PC-9 (cell line): ENCODE measurements around the gene FAM241A. TPM values are rescaled to one million over a fixed set of nuclear protein-coding genes. Genes with fewer than 3 reads are reported as not detected.
A peak's percentile ranks its signal among the peaks of the same experiment; 100 is the strongest.

Source experiments
- BruUV-seq: library from RNA; stranded (reverse); fragments of 400-500 nt; replicated peaks from 2 replicates; lab custom pipeline; 2021; lab: Mats Ljungman, UMichigan
- CTCF ChIA-PET: fragments of 300-600 bp; sonication (Branson Sonifier 250); formaldehyde crosslinking; loops from one replicate; lab custom pipeline; 2022; ENCODE audit warnings: antibody characterized with exemption; lab: Charles Lee
- POLR2A ChIA-PET: fragments of 300-600 bp; sonication (Branson Sonifier 250); formaldehyde crosslinking; loops from one replicate; lab custom pipeline; 2022; ENCODE audit warnings: antibody characterized with exemption; ENCODE audit not compliant: unreplicated experiment; lab: Charles Lee
- DNase-seq, 2 experiments: peaks; one replicate each; pipeline versions ENCODE4 v3.0.0 to v3.0.0-alpha.2; 2015 to 2022; ENCODE audit warnings: mixed read lengths in 1 of 2
- H2AFZ ChIP-seq: fragments of 200-600 bp; sonication (generic); 2 replicates; pipeline ENCODE4 v1.8.1; 2017; ENCODE audit warnings: antibody characterized with exemption
- H3F3A ChIP-seq: fragments of 200-600 bp; sonication (generic); 2 replicates; pipeline ENCODE4 v1.8.1; 2017; ENCODE audit warnings: antibody characterized with exemption, mild to moderate bottlenecking, low read depth; ENCODE audit not compliant: insufficient read depth
- H3K27ac ChIP-seq: fragments of 200-600 bp; sonication (generic); 2 replicates; pipeline ENCODE4 v1.6.1; 2016; ENCODE audit warnings: mixed run types
- H3K27me3 ChIP-seq: fragments of 200-600 bp; sonication (generic); 2 replicates; pipeline ENCODE4 v1.6.1; 2016; ENCODE audit warnings: low read depth, mixed run types; ENCODE audit not compliant: insufficient read depth
- H3K36me3 ChIP-seq: fragments of 200-600 bp; sonication (generic); 2 replicates; pipeline ENCODE4 v1.6.1; 2016; ENCODE audit warnings: low read depth, mixed run types
- H3K4me1 ChIP-seq: fragments of 200-600 bp; sonication (generic); replicated peaks from 2 replicates; pipeline ENCODE4 v1.6.1; 2016; ENCODE audit warnings: mixed run types; ENCODE audit not compliant: insufficient read depth
- H3K4me2 ChIP-seq: fragments of 200-600 bp; sonication (generic); 2 replicates; pipeline ENCODE4 v1.6.1; 2017; ENCODE audit warnings: mixed run types
- H3K4me3 ChIP-seq: fragments of 200-600 bp; sonication (generic); 2 replicates; pipeline ENCODE4 v1.6.1; 2016; ENCODE audit warnings: mixed run types
- H3K79me2 ChIP-seq: fragments of 200-600 bp; sonication (generic); 2 replicates; pipeline ENCODE4 v1.6.1; 2017; ENCODE audit warnings: low read depth, mixed run types
- H3K9me2 ChIP-seq: fragments of 200-600 bp; sonication (generic); 2 replicates; pipeline ENCODE4 v1.8.1; 2017; ENCODE audit warnings: mild to moderate bottlenecking; ENCODE audit not compliant: insufficient read depth
- H3K9me3 ChIP-seq: fragments of 200-600 bp; sonication (generic); 2 replicates; pipeline ENCODE4 v1.8.1; 2016; ENCODE audit warnings: low read depth; ENCODE audit not compliant: insufficient read depth
- H4K20me1 ChIP-seq: fragments of 200-600 bp; sonication (generic); 2 replicates; pipeline ENCODE4 v1.8.1; 2017; ENCODE audit not compliant: insufficient read depth
- EZH2 ChIP-seq: fragments of 200-600 bp; sonication (generic); IDR thresholded peaks from 2 replicates; pipeline ENCODE4 v1.8.0; 2017; ENCODE audit warnings: antibody characterized with exemption, low read depth
- intact Hi-C: fragments of 100-400 bp; cut with micrococcal nuclease; formaldehyde crosslinking; loops from one replicate; pipeline ENCODE4 v1.10.0; 2022; ENCODE audit not compliant: unreplicated experiment
- total RNA-seq: library from RNA; stranded (reverse); gene quantifications from 2 replicates; pipeline ENCODE4 v1.2.3, GENCODE V29; 2021
- TF ChIP-seq, protein P1 (sequence below): fragments of 200-600 bp; sonication (generic); conservative IDR thresholded peaks from 2 replicates; pipeline ENCODE4 v1.6.1; 2017; ENCODE audit warnings: mixed run types, antibody characterized with exemption, mild to moderate bottlenecking, moderate library complexity

Gene FAM241A
- total RNA-seq, 1 experiment from 2014 or later: 1.4 TPM

DNA sequence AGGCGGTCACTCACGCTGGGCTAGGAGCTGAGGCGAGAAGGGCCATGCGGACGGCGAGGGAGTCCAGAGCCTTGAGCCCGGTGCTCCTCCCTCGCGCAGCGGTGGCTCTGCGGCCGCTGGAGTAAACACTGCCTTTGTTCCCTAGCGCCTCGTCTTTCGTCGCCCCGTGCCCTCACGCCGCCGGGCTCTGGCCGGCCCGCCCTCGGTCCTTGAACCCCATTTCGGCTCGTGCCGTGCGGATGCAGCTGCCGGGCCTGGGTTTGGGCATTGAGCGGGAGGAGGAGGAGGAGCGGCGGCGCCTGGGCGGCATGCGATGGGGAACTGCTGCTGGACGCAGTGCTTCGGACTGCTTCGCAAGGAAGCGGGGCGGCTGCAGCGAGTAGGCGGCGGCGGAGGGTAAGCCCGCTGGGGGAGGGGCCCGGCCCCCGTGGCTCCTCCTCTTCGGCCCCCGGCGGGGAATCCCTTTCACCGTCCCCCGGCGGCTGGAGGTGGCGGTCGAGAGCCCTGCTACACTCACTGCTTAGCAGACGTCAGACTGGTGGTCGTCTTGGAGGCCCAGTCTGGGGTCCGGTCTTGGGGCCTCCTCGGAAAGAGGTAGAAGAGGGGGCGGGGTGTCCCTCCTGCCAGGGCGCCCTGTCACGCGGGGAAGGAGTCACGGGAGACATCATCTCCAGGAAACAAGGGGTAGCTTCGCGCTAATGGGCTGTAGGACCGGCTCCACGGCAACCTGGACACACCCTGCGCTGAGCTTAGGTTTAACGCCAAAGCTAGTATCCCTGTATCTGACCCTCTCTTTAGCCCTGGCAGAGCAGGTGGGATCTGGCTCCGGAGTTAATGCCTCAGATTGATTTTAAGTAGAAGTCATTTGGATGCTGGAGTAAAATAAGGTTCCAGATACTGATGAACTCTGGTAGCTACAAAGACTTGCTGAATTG is 86.8 kb downstream of the FAM241A start, which contains the start of gene AP1AR:
TSS of gene AP1AR (plus strand) at position 9 of the 935 bp plus-strand sequence. CDS start at position 314, 305 bp downstream.
- Histone ChIP-seq H3K27ac (peak within 1 kb of the TSS; percentile 94), H2AFZ (peak within 1 kb of the TSS; percentile 99), H3K4me1 (peaks cover 44% of the 10 kb centered on the region), H4K20me1 (peaks cover 32% of the 10 kb centered on the region), H3K27me3 (no peaks in the 10 kb centered on the region), H3F3A (peaks cover 32% of the 10 kb centered on the region), H3K9me2 (no peaks in the 10 kb centered on the region), H3K36me3 (no peaks in the 10 kb centered on the region), H3K4me2 (peak within 1 kb of the TSS; percentile 89), H3K79me2 (peaks cover 67% of the 10 kb centered on the region), H3K4me3 (peak within 1 kb of the TSS; percentile 70), H3K9me3 (no peaks in the 10 kb centered on the region)
- TF ChIP-seq, protein P1, sequence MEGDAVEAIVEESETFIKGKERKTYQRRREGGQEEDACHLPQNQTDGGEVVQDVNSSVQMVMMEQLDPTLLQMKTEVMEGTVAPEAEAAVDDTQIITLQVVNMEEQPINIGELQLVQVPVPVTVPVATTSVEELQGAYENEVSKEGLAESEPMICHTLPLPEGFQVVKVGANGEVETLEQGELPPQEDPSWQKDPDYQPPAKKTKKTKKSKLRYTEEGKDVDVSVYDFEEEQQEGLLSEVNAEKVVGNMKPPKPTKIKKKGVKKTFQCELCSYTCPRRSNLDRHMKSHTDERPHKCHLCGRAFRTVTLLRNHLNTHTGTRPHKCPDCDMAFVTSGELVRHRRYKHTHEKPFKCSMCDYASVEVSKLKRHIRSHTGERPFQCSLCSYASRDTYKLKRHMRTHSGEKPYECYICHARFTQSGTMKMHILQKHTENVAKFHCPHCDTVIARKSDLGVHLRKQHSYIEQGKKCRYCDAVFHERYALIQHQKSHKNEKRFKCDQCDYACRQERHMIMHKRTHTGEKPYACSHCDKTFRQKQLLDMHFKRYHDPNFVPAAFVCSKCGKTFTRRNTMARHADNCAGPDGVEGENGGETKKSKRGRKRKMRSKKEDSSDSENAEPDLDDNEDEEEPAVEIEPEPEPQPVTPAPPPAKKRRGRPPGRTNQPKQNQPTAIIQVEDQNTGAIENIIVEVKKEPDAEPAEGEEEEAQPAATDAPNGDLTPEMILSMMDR: no peak; the same call in 1 of the 2 replicates
- TF ChIP-seq EZH2: no peak
- CTCF ChIA-PET: interaction anchor here (1.0 to 1.1 kb wide), 2 partner anchors 35 to 132 kb away, joined by 3 to 4 read pairs; no protein-coding TSS in a partner anchor
- DNase-seq: peak; percentile 73 to 85
- intact Hi-C loops: loop anchor here (1.0 to 2.0 kb wide), 2 partner anchors 86 to 119 kb away; no protein-coding TSS in a partner anchor
- POLR2A ChIA-PET: interaction anchor here (0.5 to 0.7 kb wide), 4 partner anchors 17 to 404 kb away, joined by 4 to 10 read pairs (median 6); no protein-coding TSS in a partner anchor
- BruUV-seq: TSS peak; percentile 31

DNA sequence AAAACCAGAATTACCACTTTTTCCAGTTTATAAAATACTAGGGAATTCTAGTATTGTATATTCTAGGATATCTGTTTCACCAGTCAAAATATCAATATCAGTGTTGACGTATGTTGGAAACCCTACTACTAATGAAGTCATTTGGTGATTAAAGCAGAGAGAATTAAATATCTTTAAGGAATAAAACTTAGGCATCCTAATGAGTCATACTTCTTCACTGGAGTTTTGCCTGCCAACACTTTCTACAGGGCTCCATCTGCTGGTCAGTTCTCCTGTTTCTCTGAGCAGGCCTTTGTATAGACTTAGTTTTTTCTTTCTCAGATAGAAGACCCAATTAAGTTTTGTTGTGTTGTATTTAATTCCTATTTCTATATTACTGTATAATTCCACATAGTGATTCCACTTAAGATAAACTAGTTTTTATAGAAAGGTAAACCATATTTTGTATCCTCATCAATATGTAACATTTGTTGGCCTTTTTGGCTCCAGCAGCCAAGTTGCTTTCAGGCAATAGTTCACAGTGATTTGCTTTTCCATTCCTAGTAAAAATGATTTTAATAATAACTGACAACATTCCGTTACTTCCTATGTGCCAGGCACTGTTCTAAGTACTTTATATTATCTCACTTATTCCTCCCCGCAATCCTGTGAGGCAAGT is 89.8 kb downstream of the FAM241A start:
- peak; percentile 55 to 78 for DNase-seq
- TF ChIP-seq EZH2: no peak
- TF ChIP-seq, protein P1: peak; percentile 90
- ChIA-PET CTCF (no interaction called here), POLR2A (interaction anchor here (0.6 kb wide), 2 partner anchors 98 to 462 kb away, joined by 4 to 5 read pairs; no protein-coding TSS in a partner anchor)
- Histone ChIP-seq H3K9me2 (no peaks in the 10 kb centered on the region), H3K4me1 (peaks cover 35% of the 10 kb centered on the region), H3K4me3 (peak overlapping the region; percentile 9; the same call in 1 of the 2 replicates), H3K36me3 (no peaks in the 10 kb centered on the region), H3K9me3 (no peaks in the 10 kb centered on the region), H3K79me2 (peaks cover 87% of the 10 kb centered on the region), H2AFZ (no peak overlapping the region), H3K4me2 (peak overlapping the region; percentile 89), H3K27ac (peak overlapping the region; percentile 40), H3F3A (peaks cover 31% of the 10 kb centered on the region), H4K20me1 (peaks cover 46% of the 10 kb centered on the region), H3K27me3 (no peaks in the 10 kb centered on the region)
- BruUV-seq: no TSS peak
- intact Hi-C loops: loop anchor here (1.0 to 2.0 kb wide), 3 partner anchors 21 to 160 kb away; no protein-coding TSS in a partner anchor

DNA sequence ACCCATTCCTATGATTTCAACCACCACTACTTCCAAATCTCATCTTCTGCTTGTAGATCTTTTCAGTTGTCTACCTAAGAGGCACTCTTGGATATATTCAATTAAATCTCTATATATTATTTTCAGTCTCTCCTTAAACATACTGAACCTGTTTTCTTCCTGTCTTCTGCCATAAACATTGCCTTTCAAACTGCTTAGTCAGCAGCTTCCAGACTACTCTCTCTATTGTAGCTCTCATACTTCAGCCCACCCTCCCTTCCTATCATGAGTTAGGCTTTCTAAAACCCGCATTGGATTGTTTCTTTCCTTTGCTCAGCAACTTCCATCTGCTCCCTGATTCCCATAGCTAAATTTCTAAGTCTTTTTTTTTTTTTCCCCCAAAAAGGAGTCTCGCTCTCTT is 90.8 kb downstream of the FAM241A start:
- H3K36me3 ChIP-seq: 0 out of 2 replicates have a peak, but pooled peaks cover 8% of the 10 kb centered on the region
- no peak overlapping the region for H3K27ac ChIP-seq
- no peak overlapping the region for H3K4me2 ChIP-seq
- DNase-seq: no peak
- BruUV-seq: no TSS peak
- H4K20me1 ChIP-seq: peaks cover 52% of the 10 kb centered on the region
- intact Hi-C loops: no loop called here
- H3K27me3 ChIP-seq: no peaks in the 10 kb centered on the region
- H3K79me2 ChIP-seq: peaks cover 92% of the 10 kb centered on the region
- peaks cover 31% of the 10 kb centered on the region for H3K4me1 ChIP-seq
- H3K4me3 ChIP-seq: no peak overlapping the region
- no peaks in the 10 kb centered on the region for H3K9me3 ChIP-seq
- POLR2A ChIA-PET: interaction anchor here (0.6 kb wide), 1 partner anchor 99 kb away, joined by 4 read pairs; no protein-coding TSS in a partner anchor
- H3F3A ChIP-seq: peaks cover 22% of the 10 kb centered on the region
- H2AFZ ChIP-seq: no peak overlapping the region
- CTCF ChIA-PET: no interaction called here
- no peaks in the 10 kb centered on the region for H3K9me2 ChIP-seq
- TF ChIP-seq, protein P1: no peak
- no peak for TF ChIP-seq EZH2
